Endothelial cell of umbilical vein (primary cell): ENCODE results near the gene BLVRA.

ENCODE experiments used
- JUN ChIP-seq: IDR thresholded peaks from 2 replicates; pipeline ENCODE4 v1.6.1; 2011; ENCODE audit warnings: borderline replicate concordance, low read depth; ENCODE audit not compliant: insufficient read length, insufficient read depth
- TF ChIP-seq, protein P1 (sequence below), 2 donors: IDR thresholded peaks; 1 replicate in 1 of 2; 2 replicates in 1 of 2; pipeline ENCODE4 v1.5.1; 2011; ENCODE audit warnings: low read length in 2 of 2, mild to moderate bottlenecking in 2 of 2, moderate library complexity in 2 of 2, control low read depth in 1 of 2, inconsistent platforms in 1 of 2, low read depth in 1 of 2; ENCODE audit not compliant: insufficient read depth in 1 of 2; ENCODE audit errors: extremely low read depth in 1 of 2

DNA sequence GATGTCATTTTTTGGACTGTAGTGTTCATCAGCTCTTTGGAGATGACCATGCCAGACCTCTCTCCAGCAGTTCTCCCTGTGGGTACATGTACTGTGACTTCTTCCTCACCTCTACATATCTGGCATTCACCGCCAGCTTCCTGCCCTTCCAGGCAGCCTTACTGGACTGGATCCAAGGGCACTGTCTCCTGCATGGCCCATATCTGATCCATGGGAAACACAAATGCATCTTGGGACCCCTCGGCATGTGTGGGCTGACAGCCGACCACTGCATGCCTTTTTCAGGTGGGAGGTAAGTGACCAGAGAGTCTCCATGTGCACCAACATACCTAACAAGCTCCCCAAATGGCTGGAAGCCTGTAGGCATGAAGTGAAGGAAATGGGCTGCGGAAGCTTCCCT lies 3.9 kb upstream of the BLVRA start:
- TF ChIP-seq, protein P1, sequence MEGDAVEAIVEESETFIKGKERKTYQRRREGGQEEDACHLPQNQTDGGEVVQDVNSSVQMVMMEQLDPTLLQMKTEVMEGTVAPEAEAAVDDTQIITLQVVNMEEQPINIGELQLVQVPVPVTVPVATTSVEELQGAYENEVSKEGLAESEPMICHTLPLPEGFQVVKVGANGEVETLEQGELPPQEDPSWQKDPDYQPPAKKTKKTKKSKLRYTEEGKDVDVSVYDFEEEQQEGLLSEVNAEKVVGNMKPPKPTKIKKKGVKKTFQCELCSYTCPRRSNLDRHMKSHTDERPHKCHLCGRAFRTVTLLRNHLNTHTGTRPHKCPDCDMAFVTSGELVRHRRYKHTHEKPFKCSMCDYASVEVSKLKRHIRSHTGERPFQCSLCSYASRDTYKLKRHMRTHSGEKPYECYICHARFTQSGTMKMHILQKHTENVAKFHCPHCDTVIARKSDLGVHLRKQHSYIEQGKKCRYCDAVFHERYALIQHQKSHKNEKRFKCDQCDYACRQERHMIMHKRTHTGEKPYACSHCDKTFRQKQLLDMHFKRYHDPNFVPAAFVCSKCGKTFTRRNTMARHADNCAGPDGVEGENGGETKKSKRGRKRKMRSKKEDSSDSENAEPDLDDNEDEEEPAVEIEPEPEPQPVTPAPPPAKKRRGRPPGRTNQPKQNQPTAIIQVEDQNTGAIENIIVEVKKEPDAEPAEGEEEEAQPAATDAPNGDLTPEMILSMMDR (IDR thresholded peaks at IDR 0.05; ENCODE audit: extremely low read depth in 1 of 2, insufficient read depth in 1 of 2, low read depth in 1 of 2, low read length in 2 of 2): no peak
- no peak for TF ChIP-seq JUN
